KMS-11 (cell line): ENCODE results near the gene CD200R1L.

Source experiments
- H2AFZ ChIP-seq: fragments of 200-600 bp; sonication (generic); 2 replicates; pipeline ENCODE4 v1.6.1; 2016; ENCODE audit warnings: antibody characterized with exemption, mixed run types, low read depth
- H3K27ac ChIP-seq: fragments of 200-600 bp; sonication (generic); 2 replicates; pipeline ENCODE4 v1.6.1; 2016; ENCODE audit warnings: mild to moderate bottlenecking, mixed run types
- H3K27me3 ChIP-seq: fragments of 200-600 bp; sonication (generic); 2 replicates; pipeline ENCODE4 v1.6.1; 2017; ENCODE audit warnings: mild to moderate bottlenecking, low read depth, mixed run types, moderate library complexity; ENCODE audit not compliant: insufficient read depth
- H3K36me3 ChIP-seq: fragments of 200-600 bp; sonication (generic); 2 replicates; pipeline ENCODE4 v1.6.1; 2017; ENCODE audit warnings: mild to moderate bottlenecking, mixed run types; ENCODE audit not compliant: insufficient read depth
- H3K4me1 ChIP-seq: fragments of 200-600 bp; sonication (generic); 2 replicates; pipeline ENCODE4 v1.6.1; 2016; ENCODE audit warnings: mild to moderate bottlenecking, low read depth, mixed run types; ENCODE audit not compliant: poor library complexity, severe bottlenecking
- H3K4me2 ChIP-seq: fragments of 200-600 bp; sonication (generic); 2 replicates; pipeline ENCODE4 v1.7.0; 2016; ENCODE audit warnings: mild to moderate bottlenecking, mixed run types
- H3K4me3 ChIP-seq: fragments of 200-600 bp; sonication (generic); IDR thresholded peaks from 2 replicates; pipeline ENCODE4 v1.6.1; 2017; ENCODE audit warnings: low read depth, low read length, mixed read lengths; ENCODE audit not compliant: insufficient read depth
- H3K79me2 ChIP-seq: fragments of 200-600 bp; sonication (generic); 2 replicates; pipeline ENCODE4 v1.6.1; 2016; ENCODE audit warnings: low read depth, mixed run types; ENCODE audit not compliant: insufficient read depth
- H3K9ac ChIP-seq: fragments of 200-600 bp; sonication (generic); 2 replicates; pipeline ENCODE4 v1.6.1; 2016; ENCODE audit warnings: mild to moderate bottlenecking, mixed run types
- H4K20me1 ChIP-seq: fragments of 200-600 bp; sonication (generic); 2 replicates; pipeline ENCODE4 v1.6.1; 2016; ENCODE audit warnings: mild to moderate bottlenecking, mixed run types; ENCODE audit not compliant: insufficient read depth
- CTCF ChIP-seq: fragments of 200-600 bp; sonication (generic); conservative IDR thresholded peaks from 2 replicates; pipeline ENCODE4 v1.6.1; 2017; ENCODE audit warnings: low read depth, mild to moderate bottlenecking, antibody characterized with exemption, low read length, moderate library complexity, mixed read lengths

Gene CD200R1L

DNA sequence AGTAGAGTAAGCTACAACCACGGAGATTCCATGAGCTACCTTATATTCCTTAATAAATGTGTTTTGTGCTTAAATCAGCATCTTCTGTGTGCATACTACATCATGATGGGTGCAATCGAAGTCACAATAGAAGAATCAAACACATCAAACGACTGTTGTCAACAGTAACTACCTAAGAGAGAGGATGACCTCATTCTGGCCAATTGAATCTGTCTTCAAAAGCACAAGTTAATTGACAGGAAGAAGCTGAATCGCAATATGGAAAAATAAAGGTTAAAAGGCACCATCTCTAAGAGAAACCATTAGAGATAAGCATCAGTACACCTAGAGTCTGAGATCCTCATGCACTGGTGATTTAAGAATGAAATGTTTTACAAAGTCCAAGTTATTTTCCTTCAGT, 39.0 kb downstream of the CD200R1L start:
- Histone ChIP-seq H2AFZ (no peak overlapping the region), H3K79me2 (no peaks in the 10 kb centered on the region), H3K4me3 (no peak overlapping the region), H3K27me3 (no peaks in the 10 kb centered on the region), H3K9ac (no peak overlapping the region), H3K4me2 (no peak overlapping the region), H3K4me1 (peaks cover 9% of the 10 kb centered on the region), H4K20me1 (no peaks in the 10 kb centered on the region), H3K27ac (no peak overlapping the region), H3K36me3 (no peaks in the 10 kb centered on the region)
- TF ChIP-seq CTCF = no peak

DNA sequence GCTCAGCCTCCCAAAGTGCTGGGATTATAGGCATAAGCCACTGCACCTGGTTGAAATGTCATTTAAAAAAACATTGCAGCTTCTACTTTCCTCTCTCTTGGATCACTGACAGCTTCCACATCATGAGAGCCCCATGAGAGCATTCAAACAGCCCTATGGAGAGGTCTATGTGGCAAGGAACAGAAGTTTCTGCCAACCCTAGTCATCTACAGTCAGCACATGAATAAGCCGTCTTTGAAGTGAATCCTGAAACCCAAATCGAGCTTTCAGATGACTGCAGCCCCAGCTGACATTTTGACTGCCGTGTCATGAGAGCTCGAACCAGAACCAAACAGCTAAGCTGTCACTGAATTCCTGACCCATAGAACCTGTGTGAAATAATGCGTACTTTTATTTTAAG, 39.8 kb downstream of the CD200R1L start:
- Histone ChIP-seq H3K4me1 (peaks cover 3% of the 10 kb centered on the region), H4K20me1 (no peaks in the 10 kb centered on the region; the same call in 1 of the 2 replicates), H3K79me2 (no peaks in the 10 kb centered on the region), H3K36me3 (no peaks in the 10 kb centered on the region), H3K27me3 (no peaks in the 10 kb centered on the region), H2AFZ (no peak overlapping the region), H3K27ac (no peak overlapping the region), H3K4me2 (no peak overlapping the region), H3K4me3 (no peak overlapping the region), H3K9ac (no peak overlapping the region)
- no peak for TF ChIP-seq CTCF

- Histone ChIP-seq H3K36me3 (no peaks in the 10 kb centered on the region), H2AFZ (no peak overlapping the region), H3K4me3 (no peak overlapping the region), H3K9ac (no peak overlapping the region), H3K27me3 (no peaks in the 10 kb centered on the region), H3K27ac (no peak overlapping the region), H3K79me2 (no peaks in the 10 kb centered on the region), H3K4me2 (no peak overlapping the region), H4K20me1 (no peaks in the 10 kb centered on the region; the same call in 1 of the 2 replicates), H3K4me1 (peaks cover 5% of the 10 kb centered on the region)
- TF ChIP-seq CTCF = no peak
These were observed 41.5 kb downstream of the CD200R1L start for GRCh38 chr3:112805126-112805525.

DNA sequence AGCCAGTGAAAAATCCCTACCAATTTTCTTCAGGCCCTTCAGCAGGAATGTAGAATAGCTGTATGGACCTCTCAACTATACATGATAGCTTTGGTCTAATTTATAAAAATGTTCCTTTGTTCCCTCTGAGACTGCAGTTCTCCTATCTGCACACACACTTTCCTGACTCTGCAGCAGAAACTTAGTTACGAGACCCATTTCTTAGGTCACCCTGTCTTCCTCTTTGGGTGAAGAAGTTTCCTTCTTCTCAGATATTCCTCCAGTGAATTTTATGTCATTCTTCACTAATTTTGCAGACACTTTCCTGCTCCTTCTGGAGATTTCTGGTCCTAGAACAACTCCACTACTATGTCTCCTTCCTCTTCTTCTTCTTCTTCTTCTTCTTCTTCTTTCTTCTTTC, 42.6 kb downstream of the CD200R1L start:
- Histone ChIP-seq H3K27ac (no peak overlapping the region), H4K20me1 (no peaks in the 10 kb centered on the region; the same call in 1 of the 2 replicates), H3K36me3 (no peaks in the 10 kb centered on the region), H3K4me1 (peaks cover 5% of the 10 kb centered on the region), H3K79me2 (no peaks in the 10 kb centered on the region), H2AFZ (no peak overlapping the region), H3K27me3 (no peaks in the 10 kb centered on the region), H3K4me3 (no peak overlapping the region), H3K4me2 (no peak overlapping the region), H3K9ac (no peak overlapping the region)
- no peak for TF ChIP-seq CTCF
